ENCODE measurements around the gene TMPRSS13.
"Not testable (repeated sequence)": the region's sequence is repeated elsewhere in the genome, so short reads cannot be mapped to it uniquely, and the experiment has no call there.

Gene TMPRSS13

DNA sequence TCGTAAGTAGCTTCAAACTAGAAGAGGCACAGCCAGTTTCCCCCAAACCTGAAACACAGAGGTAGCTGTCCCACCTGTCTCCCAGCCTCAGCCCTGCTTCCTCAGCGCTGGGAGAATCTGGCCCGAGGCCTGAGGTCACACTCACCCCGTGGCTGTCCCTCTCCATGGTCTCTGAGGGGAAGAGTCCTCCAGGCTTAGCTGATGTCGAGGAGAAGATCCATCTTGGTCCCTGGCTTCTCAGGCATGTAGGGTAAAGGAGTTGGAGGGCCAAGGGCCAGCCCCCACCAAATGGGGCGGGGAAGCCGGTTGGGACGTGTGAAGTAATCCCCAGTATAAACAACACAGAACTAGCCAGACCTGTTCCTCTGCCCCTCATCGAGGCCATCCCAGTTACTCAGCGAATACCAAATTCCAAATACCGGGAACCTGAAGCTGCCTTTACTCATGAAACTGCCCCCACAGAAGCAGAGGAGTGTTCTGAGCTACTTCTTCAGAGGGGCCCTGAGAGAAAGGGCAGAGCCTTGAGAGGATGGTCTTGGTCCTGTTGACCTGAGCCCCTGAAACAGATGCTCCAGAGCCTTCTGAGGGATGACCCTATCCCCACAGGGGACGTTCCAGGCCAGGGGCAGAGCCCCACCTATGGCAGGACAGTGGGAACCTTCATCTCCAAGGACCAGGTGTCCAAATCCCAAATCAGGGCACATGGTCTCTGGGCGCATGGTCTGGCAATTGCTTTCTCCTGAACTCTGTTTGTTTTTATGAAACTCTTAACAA, at the start of gene TMPRSS13:
Gene TMPRSS13, minus strand, starts transcription at position 261 of the 774 bp plus-strand sequence. Its CDS starts 95 bp downstream, at position 166.
- DNase-seq (ENCODE audit: low read depth in 3 of 3) = no peak

- DNase-seq (ENCODE audit: low read depth in 3 of 3) = no peak
Observed at GRCh38 chr11:117978991-117979390, 49.8 kb upstream of the TMPRSS13 start.

GRCh38 chr11:117978291-117978910, 49.2 kb upstream of the TMPRSS13 start:
- DNase-seq (ENCODE audit: low read depth in 3 of 3) = not testable (repeated sequence)

DNA sequence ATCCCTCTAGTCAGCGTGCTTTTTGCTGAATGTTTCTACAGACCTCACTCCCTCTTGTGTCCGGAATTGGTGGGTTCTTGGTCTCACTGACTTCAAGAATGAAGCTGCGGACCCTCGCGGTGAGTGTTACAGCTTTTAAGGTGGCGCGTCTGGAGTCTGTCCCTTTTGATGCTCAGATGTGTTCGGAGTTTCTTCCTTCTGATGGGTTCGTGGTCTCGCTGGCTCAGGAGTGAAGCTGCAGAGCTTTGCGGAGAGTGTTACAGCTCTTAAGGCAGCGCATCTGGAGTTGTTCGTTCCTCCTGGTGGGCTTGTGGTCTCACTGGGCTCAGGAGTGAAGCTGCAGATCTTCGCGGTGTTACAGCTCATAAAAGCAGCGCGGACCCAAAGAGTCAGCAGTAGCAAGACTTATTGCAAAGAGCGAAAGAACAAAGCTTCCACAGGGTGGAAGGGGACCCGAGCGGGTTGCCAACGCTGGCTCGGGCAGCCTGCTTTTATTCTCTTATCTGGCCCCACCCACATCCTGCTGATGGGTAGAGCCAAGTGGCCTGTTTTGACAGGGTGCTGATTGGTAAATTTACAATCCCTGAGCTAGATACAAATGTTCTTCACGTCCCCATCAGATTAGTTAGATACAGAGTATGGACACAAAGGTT, 48.5 kb upstream of the TMPRSS13 start:
- not testable (repeated sequence) for DNase-seq (ENCODE audit: low read depth in 3 of 3)

DNA sequence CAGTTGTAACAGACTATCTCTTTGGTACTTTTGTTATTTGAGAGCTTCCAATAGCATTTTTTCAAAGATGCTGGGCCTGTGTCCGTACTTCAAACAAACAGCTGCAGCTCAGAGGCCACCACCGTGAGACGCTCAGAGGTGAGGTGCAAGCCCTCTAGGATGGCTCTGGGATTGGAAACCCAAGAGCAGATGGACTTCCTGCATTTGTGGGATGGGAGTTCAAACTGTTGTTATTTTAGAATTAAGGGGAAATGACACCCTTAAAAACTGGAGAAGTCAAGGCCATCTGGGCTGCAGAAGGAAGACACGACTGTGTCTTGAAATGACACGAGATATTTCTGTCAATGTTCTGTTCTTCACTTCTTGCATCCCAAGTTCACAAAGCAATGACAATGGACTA, 47.8 kb upstream of the TMPRSS13 start:
- no peak for DNase-seq (ENCODE audit: low read depth in 3 of 3)

DNA sequence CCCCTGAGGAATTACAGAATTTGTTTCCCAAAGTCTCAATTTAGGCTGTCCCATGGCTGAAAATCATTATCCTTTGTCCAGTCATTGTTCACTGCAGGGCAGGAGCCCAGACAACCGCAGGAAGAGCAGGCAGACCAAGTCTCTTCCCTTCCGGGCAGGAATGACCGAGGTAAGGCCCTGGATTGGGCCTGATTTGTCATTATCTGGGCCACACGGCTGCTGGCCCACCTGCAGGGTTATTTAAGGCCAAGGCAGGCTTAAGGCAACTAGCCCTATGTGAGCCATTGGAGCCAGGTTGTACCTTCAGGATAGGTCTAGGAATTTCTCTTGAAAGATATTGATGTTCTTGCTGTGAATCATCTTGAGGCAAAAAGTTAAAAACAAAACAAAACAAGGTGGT, 47.2 kb upstream of the TMPRSS13 start:
- DNase-seq (ENCODE audit: low read depth in 3 of 3) = no peak

- no peak for DNase-seq (ENCODE audit: low read depth in 3 of 3)
Observed at GRCh38 chr11:117973503-117973860, 44.3 kb upstream of the TMPRSS13 start.

DNA sequence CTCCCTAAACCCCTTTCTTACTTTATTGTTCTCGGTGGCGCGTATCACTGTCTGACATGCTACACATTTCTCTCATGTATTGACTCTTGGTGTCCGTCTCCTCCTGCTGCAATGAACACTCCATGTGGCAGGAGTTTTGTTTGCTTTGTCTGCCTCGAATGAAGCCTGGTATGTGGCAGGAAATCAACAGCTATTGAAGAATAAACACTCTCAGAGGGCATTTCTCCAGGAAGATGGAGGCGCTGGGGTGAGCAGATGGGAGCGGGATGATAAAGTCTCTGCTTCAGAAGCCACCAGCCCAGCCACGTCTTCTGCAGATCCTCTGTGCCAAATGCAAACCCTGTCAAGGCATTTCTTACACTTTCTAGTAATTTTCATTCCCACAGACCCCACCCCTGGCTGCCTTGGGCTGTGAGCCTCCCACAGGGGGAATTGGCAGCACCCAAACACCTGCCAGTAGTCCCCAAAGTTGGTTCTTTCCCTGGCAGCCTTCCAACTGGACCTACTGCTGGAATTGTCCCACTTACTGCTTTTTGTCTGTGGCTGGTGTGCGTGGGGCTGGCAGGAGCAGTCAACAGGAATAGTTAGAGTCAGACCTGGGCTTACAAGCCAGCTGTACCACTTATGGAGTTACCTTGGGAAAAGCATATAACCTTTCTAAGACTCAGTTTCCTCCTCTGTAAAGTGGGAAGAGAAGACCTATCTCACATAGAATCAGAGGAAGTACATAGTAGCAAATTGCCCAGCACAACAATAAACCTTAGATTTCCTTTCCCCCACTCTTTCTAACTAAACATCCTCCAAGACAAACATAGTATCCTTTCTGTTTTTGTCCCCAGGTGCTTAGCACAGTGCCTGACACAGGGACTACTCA, 43.7 kb upstream of the TMPRSS13 start:
- no peak for DNase-seq (ENCODE audit: low read depth in 3 of 3)

DNA sequence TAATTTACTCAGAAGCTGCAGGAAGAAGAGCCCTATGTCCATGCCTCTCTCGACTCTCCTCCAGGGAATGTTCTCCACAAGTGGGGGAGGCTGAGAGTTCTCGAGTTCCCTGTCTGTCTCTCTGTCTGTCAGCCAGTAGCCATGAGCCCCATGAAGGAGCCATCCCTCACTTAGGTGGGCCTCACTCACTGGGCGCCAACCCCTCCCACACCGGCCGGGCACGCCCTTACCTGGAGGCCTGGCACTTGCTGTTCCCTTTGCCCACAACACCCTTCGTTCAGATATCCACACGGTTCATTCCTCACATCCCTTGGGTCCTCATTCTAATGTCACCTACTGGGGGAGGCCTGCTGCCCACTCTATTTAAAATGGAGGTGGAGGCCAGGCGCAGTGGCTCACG, 42.8 kb upstream of the TMPRSS13 start:
- DNase-seq (ENCODE audit: low read depth in 3 of 3) = no peak

DNA sequence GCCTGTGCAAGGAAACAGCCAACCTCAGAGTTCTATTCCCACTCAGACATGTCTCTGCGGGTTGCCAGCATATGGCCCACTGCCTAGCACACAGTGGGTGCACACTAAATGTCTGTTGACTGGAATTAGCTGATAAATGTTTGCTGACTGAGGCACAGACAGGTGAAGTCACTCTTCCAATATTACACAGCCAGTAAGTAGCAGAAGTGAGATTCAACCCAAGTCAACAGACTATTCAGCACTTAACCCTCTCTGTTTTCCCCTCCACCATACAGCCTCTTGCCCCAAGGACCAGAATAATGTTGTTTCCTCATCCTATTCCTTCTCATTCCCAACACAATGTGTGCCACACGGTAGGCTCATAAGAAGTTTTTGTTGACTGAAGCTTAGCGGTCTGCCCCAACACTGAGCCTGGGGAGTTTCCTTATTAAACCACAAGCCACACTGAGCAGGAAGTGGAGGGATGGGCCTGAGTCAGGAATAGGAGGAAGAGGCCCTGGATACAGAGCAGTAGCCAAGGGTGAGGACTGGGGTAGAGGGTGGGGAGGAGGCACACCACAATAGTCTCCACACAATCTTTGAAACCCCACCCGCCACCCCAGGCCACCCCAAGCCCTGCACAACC, 41.3 kb upstream of the TMPRSS13 start:
- no peak for DNase-seq (ENCODE audit: low read depth in 3 of 3)

GRCh38 chr11:117969160-117969991, 40.2 kb upstream of the TMPRSS13 start:
- no peak for DNase-seq (ENCODE audit: low read depth in 3 of 3)

GRCh38 chr11:117966908-117967307, 37.7 kb upstream of the TMPRSS13 start:
- DNase-seq (ENCODE audit: low read depth in 3 of 3) = no peak

DNA sequence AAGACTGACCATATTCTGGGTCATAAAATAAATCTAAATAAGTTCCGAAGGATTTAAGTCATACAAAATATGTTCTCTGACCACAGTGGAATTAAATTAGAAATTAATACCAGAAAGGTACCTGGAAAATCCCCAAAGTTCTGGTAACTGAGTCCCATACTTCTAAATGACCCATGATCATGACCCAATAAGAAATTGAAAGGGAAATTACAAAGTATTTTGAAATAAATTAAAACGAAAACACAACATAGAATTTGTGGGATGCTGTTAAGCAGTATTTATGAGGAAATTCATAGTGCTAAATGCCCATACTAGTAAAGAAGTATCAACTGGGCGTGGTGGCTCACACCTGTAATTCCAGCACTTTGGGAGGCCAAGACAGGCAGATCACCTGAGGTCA, 33.6 kb upstream of the TMPRSS13 start:
- DNase-seq (ENCODE audit: low read depth in 3 of 3) = no peak

DNA sequence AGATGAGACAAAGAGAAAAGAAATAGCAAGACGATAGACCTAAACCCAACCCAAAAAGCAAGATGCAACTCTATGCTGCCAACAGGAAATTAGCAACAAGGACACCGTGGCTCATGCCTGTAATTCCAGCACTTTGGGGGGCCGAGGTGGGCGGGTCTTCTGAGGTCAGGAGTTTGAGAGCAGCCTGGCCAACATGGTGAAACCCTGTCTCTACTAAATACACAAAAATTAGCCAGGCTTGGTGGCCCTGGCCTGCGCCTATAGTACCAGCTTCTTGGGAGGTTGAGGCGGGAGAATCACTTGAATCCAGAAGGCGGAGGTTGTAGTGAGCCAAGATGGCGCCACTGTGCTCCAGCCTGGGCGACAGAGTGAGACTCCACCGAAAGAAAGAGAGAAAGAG, 32.7 kb upstream of the TMPRSS13 start:
- DNase-seq (ENCODE audit: low read depth in 3 of 3) = no peak

GRCh38 chr11:117960406-117960805, 31.2 kb upstream of the TMPRSS13 start:
- no peak for DNase-seq (ENCODE audit: low read depth in 3 of 3)

GRCh38 chr11:117959438-117960149, 30.4 kb upstream of the TMPRSS13 start:
- no peak for DNase-seq (ENCODE audit: low read depth in 3 of 3)

- DNase-seq (ENCODE audit: low read depth in 3 of 3) = no peak
Observed at GRCh38 chr11:117958949-117959348, 29.7 kb upstream of the TMPRSS13 start.

GRCh38 chr11:117953024-117953671, 23.9 kb upstream of the TMPRSS13 start:
- DNase-seq (ENCODE audit: low read depth in 3 of 3) = no peak
